CD4-positive, alpha-beta T cell (primary cell): ENCODE results near the gene ATP8A2. TPM values are rescaled to one million over a fixed set of nuclear protein-coding genes. Genes with fewer than 3 reads are reported as not detected.

Source experiments
- ATAC-seq: fragments of 200-7000 bp; cut with Tn5 transposase; one replicate; pipeline ENCODE4 v1.10.0; 2022; ENCODE audit warnings: mild to moderate bottlenecking; ENCODE audit not compliant: poor library complexity
- CTCF ChIA-PET: fragments of 350-600 bp; sonication (Branson Sonifier 250); formaldehyde crosslinking; loops from one replicate; lab custom pipeline; 2021; ENCODE audit warnings: antibody characterized with exemption, inconsistent platforms; lab: Charles Lee
- POLR2A ChIA-PET: fragments of 350-600 bp; sonication (Branson Sonifier 250); formaldehyde crosslinking; loops from one replicate; lab custom pipeline; 2021; ENCODE audit warnings: antibody characterized with exemption, inconsistent platforms; lab: Charles Lee
- DNase-seq, 14 experiments: peaks; one replicate each; pipeline ENCODE4 v3.0.0-alpha.2; 2013 to 2020; ENCODE audit warnings: mixed read lengths in 2 of 14
- H3K27ac ChIP-seq, 2 donors: one replicate each; pipeline versions ENCODE4 v1.5.1 to v1.7.0; 2013; ENCODE audit warnings: low read length in 2 of 2, low read depth in 1 of 2, mild to moderate bottlenecking in 1 of 2
- H3K27me3 ChIP-seq, 2 experiments: 1 replicate in 1 of 2; 2 replicates in 1 of 2; pipeline versions ENCODE4 v1.6.1 to v1.7.0; 2013; ENCODE audit warnings: low read length in 2 of 2, control low read depth in 1 of 2, mild to moderate bottlenecking in 1 of 2, moderate library complexity in 1 of 2; ENCODE audit not compliant: insufficient read depth in 2 of 2, control insufficient read depth in 1 of 2
- H3K36me3 ChIP-seq: one replicate; pipeline ENCODE4 v1.6.1; 2013; ENCODE audit warnings: low read length, control low read depth; ENCODE audit not compliant: insufficient read depth
- H3K4me1 ChIP-seq: one replicate; pipeline ENCODE4 v1.6.1; 2013; ENCODE audit warnings: low read length, control low read depth; ENCODE audit not compliant: insufficient read depth
- H3K4me3 ChIP-seq: one replicate; pipeline ENCODE4 v1.5.1; 2013; ENCODE audit warnings: mild to moderate bottlenecking, low read length, moderate library complexity
- H3K9me3 ChIP-seq, 2 experiments: 1 replicate in 1 of 2; 2 replicates in 1 of 2; pipeline versions ENCODE4 v1.6.1 to v1.7.0; 2013; ENCODE audit warnings: low read length in 2 of 2, mild to moderate bottlenecking in 2 of 2, control low read depth in 1 of 2, moderate library complexity in 1 of 2; ENCODE audit not compliant: control insufficient read depth in 1 of 2, insufficient read depth in 1 of 2
- H3K27ac Mint-ChIP-seq: one replicate; pipeline ENCODE4 v1.8.0; 2020; ENCODE audit warnings: mixed read lengths
- H3K27me3 Mint-ChIP-seq: one replicate; pipeline ENCODE4 v1.8.0; 2021; ENCODE audit warnings: mixed read lengths
- H3K36me3 Mint-ChIP-seq: one replicate; pipeline ENCODE4 v1.8.0; 2021; ENCODE audit warnings: low read depth, mixed read lengths
- H3K4me1 Mint-ChIP-seq: one replicate; pipeline ENCODE4 v1.8.0; 2021; ENCODE audit warnings: low read depth, mixed read lengths
- H3K4me3 Mint-ChIP-seq: one replicate; pipeline ENCODE4 v1.8.0; 2020; ENCODE audit warnings: mild to moderate bottlenecking, mixed read lengths
- H3K9me3 Mint-ChIP-seq: one replicate; pipeline ENCODE4 v1.8.0; 2020; ENCODE audit warnings: mixed read lengths
- CTCF ChIP-seq: fragments of 200-600 bp; IDR thresholded peaks from one replicate; pipeline ENCODE4 v1.8.0; 2022; ENCODE audit warnings: antibody characterized with exemption, mild to moderate bottlenecking
- intact Hi-C, 2 experiments: fragments of 100-400 bp; cut with DNase I in 1 of 2; cut with micrococcal nuclease in 1 of 2; formaldehyde crosslinking; loops; one replicate each; pipeline versions ENCODE4 v1.15.1 to v1.9.0; 2023 to 2025; cut with DNase I, micrococcal nuclease
- total RNA-seq, 174 experiments: library from RNA in 2 of 174; stranded (reverse) in 2 of 174; gene quantifications; one replicate each; pipeline ENCODE4 v1.2.3 and lab custom pipeline; 2021 to 2026

The ATP8A2 gene
- total RNA-seq, 2 experiments from 2014 or later, result 0.22 to 0.36 TPM

GRCh38 chr13:26016189-26016588 is 644.4 kb downstream of the ATP8A2 start:
- no peaks in the 10 kb centered on the region for H3K9me3 Mint-ChIP-seq
- H3K4me1 Mint-ChIP-seq, result peaks cover 27% of the 10 kb centered on the region
- ChIA-PET POLR2A (no interaction called here), CTCF (no interaction called here)
- peaks cover 0 to 5% of the 10 kb centered on the region in 2 experiments for H3K9me3 ChIP-seq
- H3K36me3 ChIP-seq, result no peaks in the 10 kb centered on the region
- H3K27me3 ChIP-seq, result no peaks in the 10 kb centered on the region
- intact Hi-C loops, result loop anchor here in 1 of 2 experiments (10.0 kb wide), 1 partner anchor 111 kb away; no protein-coding TSS in a partner anchor
- no peak overlapping the region for H3K27ac ChIP-seq
- H3K27me3 Mint-ChIP-seq, result no peaks in the 10 kb centered on the region
- DNase-seq (no peak), ATAC-seq (no peak)
- TF ChIP-seq CTCF, result no peak
- no peak overlapping the region for H3K4me3 ChIP-seq
- no peak overlapping the region for H3K4me3 Mint-ChIP-seq
- H3K36me3 Mint-ChIP-seq, result peaks cover 22% of the 10 kb centered on the region
- peaks cover 19% of the 10 kb centered on the region for H3K4me1 ChIP-seq
- H3K27ac Mint-ChIP-seq, result no peak overlapping the region

GRCh38 chr13:26017196-26017921 is 645.6 kb downstream of the ATP8A2 start:
- no peak overlapping the region for H3K4me3 Mint-ChIP-seq
- no peak overlapping the region for H3K27ac ChIP-seq

GRCh38 chr13:26017932-26018665 is 646.3 kb downstream of the ATP8A2 start:
- ATAC-seq (no peak), DNase-seq (no peak)
- POLR2A ChIA-PET, result no interaction called here
- Histone ChIP-seq H3K9me3 (peaks cover 0 to 5% of the 10 kb centered on the region in 2 experiments), H3K4me3 (no peak overlapping the region), H3K4me1 (peaks cover 4% of the 10 kb centered on the region), H3K27ac (no peak overlapping the region), H3K27me3 (no peaks in the 10 kb centered on the region), H3K36me3 (no peaks in the 10 kb centered on the region)
- H3K4me1 Mint-ChIP-seq, result peaks cover 19% of the 10 kb centered on the region
- no peak for TF ChIP-seq CTCF
- H3K27ac Mint-ChIP-seq, result peak overlapping the region; percentile 73
- no peak overlapping the region for H3K4me3 Mint-ChIP-seq
- peaks cover 19% of the 10 kb centered on the region for H3K36me3 Mint-ChIP-seq
- no peaks in the 10 kb centered on the region for H3K27me3 Mint-ChIP-seq
- intact Hi-C loops, result loop anchor here in 1 of 2 experiments (10.0 kb wide), 1 partner anchor 113 kb away; no protein-coding TSS in a partner anchor
- CTCF ChIA-PET, result no interaction called here
- H3K9me3 Mint-ChIP-seq, result no peaks in the 10 kb centered on the region

More at GRCh38 chr13:26017196-26017921, 645.6 kb downstream of the ATP8A2 start:
- Mint-ChIP-seq H3K36me3 (peaks cover 21% of the 10 kb centered on the region), H3K27me3 (no peaks in the 10 kb centered on the region), H3K27ac (peak overlapping the region; percentile 73), H3K9me3 (no peaks in the 10 kb centered on the region), H3K4me1 (peaks cover 22% of the 10 kb centered on the region)
- DNase-seq (peak in 3 of 14 experiments; percentile 20 to 38 (median 23)), ATAC-seq (peak; percentile 85)
- Histone ChIP-seq H3K9me3 (peaks cover 0 to 5% of the 10 kb centered on the region in 2 experiments), H3K4me1 (peaks cover 9% of the 10 kb centered on the region), H3K27me3 (no peaks in the 10 kb centered on the region), H3K4me3 (no peak overlapping the region), H3K36me3 (no peaks in the 10 kb centered on the region)
- intact Hi-C loops, result loop anchor here in 1 of 2 experiments (10.0 kb wide), 1 partner anchor 113 kb away; no protein-coding TSS in a partner anchor
- no peak for TF ChIP-seq CTCF
- ChIA-PET POLR2A (no interaction called here), CTCF (no interaction called here)
